Colonic mucosa (tissue), 4 donors: ENCODE results near the gene FMN1. TPM values are rescaled to one million over a fixed set of nuclear protein-coding genes. Genes with fewer than 3 reads are reported as not detected.

Experiments used
- DNase-seq: peaks from one replicate; pipeline ENCODE4 v3.0.0-alpha.2; 2020
- H3K27ac ChIP-seq: fragments of 200-600 bp; one replicate; pipeline ENCODE4 v1.8.0; 2021
- H3K27me3 ChIP-seq: fragments of 200-600 bp; one replicate; pipeline ENCODE4 v1.8.0; 2021
- H3K36me3 ChIP-seq: fragments of 200-600 bp; one replicate; pipeline ENCODE4 v1.8.0; 2021
- H3K4me1 ChIP-seq: fragments of 200-600 bp; one replicate; pipeline ENCODE4 v1.8.0; 2021; ENCODE audit warnings: mild to moderate bottlenecking
- H3K4me3 ChIP-seq: fragments of 200-600 bp; one replicate; pipeline ENCODE4 v1.8.0; 2021
- H3K9ac ChIP-seq, 2 donors: one replicate each; pipeline ENCODE4 v1.7.0; 2013; ENCODE audit warnings: control low read depth in 2 of 2, low read depth in 2 of 2, low read length in 2 of 2
- H3K9me3 ChIP-seq: fragments of 200-600 bp; one replicate; pipeline ENCODE4 v1.8.0; 2021
- intact Hi-C: fragments of 100-400 bp; cut with DNase I; formaldehyde crosslinking; loops from one replicate; pipeline ENCODE4 v1.14.1; 2022
- total RNA-seq, 2 donors: library from RNA; stranded (reverse); fragmentation: NEBNext Ultra II Directional in 1 of 2; extraction: Animal tissue kit (Norgen Biotek cat#: 25700) in 1 of 2; gene quantifications; one replicate each; pipeline ENCODE4 v1.2.1, GENCODE V29; 2021
- TF ChIP-seq, protein P1 (sequence below): fragments of 200-600 bp; IDR thresholded peaks from one replicate; pipeline ENCODE4 v1.8.0; 2022; ENCODE audit warnings: antibody characterized with exemption, mild to moderate bottlenecking
- donor health status: healthy.
- donor health status: DM: no; HTN: no; CAD: no.
- donor health status: DM: no; HTN: no; CAD: no.

FMN1 gene
- total RNA-seq, 2 donors from 2014 or later: 23.5 to 32.0 TPM

DNA sequence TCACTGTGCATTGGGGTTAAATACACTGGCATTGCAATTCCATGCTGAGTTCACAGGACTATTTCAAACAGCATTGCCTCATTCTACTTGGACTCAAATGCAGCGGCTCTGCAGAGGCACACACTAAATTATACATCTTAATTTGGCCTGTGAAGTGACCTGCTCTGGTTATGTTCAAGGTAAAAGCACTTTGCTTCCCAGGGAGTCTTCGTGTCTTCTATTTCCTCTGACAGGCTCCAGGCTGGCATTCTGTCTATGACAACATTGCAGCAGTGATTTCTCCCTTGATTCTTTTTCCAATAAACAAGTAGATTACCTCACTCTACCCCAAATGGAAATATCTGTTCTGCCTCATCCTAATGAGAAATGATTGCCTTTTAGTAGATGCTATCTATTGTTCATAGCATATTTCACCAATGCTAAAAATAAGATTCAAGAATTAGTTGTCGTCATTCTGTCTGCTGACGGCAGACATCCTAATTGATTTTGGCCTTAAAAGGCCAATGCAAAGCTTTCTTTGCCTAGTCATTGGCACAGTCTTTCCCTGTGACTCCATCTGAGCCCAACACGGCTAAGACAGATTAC, 33.8 kb downstream of the FMN1 start:
- H3K4me3 ChIP-seq: no peak overlapping the region
- TF ChIP-seq, protein P1, sequence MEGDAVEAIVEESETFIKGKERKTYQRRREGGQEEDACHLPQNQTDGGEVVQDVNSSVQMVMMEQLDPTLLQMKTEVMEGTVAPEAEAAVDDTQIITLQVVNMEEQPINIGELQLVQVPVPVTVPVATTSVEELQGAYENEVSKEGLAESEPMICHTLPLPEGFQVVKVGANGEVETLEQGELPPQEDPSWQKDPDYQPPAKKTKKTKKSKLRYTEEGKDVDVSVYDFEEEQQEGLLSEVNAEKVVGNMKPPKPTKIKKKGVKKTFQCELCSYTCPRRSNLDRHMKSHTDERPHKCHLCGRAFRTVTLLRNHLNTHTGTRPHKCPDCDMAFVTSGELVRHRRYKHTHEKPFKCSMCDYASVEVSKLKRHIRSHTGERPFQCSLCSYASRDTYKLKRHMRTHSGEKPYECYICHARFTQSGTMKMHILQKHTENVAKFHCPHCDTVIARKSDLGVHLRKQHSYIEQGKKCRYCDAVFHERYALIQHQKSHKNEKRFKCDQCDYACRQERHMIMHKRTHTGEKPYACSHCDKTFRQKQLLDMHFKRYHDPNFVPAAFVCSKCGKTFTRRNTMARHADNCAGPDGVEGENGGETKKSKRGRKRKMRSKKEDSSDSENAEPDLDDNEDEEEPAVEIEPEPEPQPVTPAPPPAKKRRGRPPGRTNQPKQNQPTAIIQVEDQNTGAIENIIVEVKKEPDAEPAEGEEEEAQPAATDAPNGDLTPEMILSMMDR: no peak
- H3K27ac ChIP-seq: no peak overlapping the region
- no peaks in the 10 kb centered on the region for H3K36me3 ChIP-seq
- intact Hi-C loops: no loop called here
- no peaks in the 10 kb centered on the region for H3K9me3 ChIP-seq
- no peaks in the 10 kb centered on the region for H3K4me1 ChIP-seq
- no peak for DNase-seq
- no peaks in the 10 kb centered on the region for H3K27me3 ChIP-seq
- no peak overlapping the region for H3K9ac ChIP-seq

- Histone ChIP-seq H3K27ac (no peak overlapping the region), H3K36me3 (no peaks in the 10 kb centered on the region), H3K27me3 (no peaks in the 10 kb centered on the region), H3K9ac (no peak overlapping the region), H3K4me3 (no peak overlapping the region), H3K4me1 (no peaks in the 10 kb centered on the region), H3K9me3 (no peaks in the 10 kb centered on the region)
- intact Hi-C loops: no loop called here
- TF ChIP-seq, protein P1: no peak
- no peak for DNase-seq
Measured at GRCh38 chr15:33159726-33160453, 34.6 kb downstream of the FMN1 start.

DNA sequence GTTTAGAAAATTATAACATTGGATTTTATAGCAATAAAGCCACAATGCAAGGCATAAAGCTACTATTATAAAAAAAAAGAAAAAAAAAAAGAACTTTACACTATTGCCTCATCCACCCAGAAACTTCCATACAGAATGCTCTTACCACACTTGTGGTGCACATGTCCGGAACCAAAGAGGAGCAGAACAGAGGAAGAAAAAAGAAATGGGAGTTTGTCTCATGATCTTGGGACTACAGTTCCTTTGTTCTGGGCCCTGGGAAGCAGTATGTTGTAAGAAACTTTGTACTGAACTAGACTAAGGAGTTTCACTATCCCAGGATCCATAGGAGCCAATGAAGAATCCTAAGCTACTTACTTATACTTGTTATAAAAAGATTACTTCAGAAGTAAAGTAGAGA, 36.1 kb downstream of the FMN1 start:
- H3K27ac ChIP-seq: no peak overlapping the region
- TF ChIP-seq, protein P1: no peak
- no peaks in the 10 kb centered on the region for H3K9me3 ChIP-seq
- no peak for DNase-seq
- intact Hi-C loops: no loop called here
- H3K9ac ChIP-seq: no peak overlapping the region
- no peaks in the 10 kb centered on the region for H3K27me3 ChIP-seq
- H3K4me3 ChIP-seq: no peak overlapping the region
- H3K36me3 ChIP-seq: no peaks in the 10 kb centered on the region
- no peaks in the 10 kb centered on the region for H3K4me1 ChIP-seq

- Histone ChIP-seq H3K36me3 (no peaks in the 10 kb centered on the region), H3K27ac (no peak overlapping the region), H3K4me3 (no peak overlapping the region), H3K4me1 (no peaks in the 10 kb centered on the region), H3K9ac (no peak overlapping the region), H3K9me3 (no peaks in the 10 kb centered on the region), H3K27me3 (no peaks in the 10 kb centered on the region)
- TF ChIP-seq, protein P1: no peak
- DNase-seq: no peak
- intact Hi-C loops: no loop called here
Measured at GRCh38 chr15:33157371-33158037, 37.0 kb downstream of the FMN1 start.

DNA sequence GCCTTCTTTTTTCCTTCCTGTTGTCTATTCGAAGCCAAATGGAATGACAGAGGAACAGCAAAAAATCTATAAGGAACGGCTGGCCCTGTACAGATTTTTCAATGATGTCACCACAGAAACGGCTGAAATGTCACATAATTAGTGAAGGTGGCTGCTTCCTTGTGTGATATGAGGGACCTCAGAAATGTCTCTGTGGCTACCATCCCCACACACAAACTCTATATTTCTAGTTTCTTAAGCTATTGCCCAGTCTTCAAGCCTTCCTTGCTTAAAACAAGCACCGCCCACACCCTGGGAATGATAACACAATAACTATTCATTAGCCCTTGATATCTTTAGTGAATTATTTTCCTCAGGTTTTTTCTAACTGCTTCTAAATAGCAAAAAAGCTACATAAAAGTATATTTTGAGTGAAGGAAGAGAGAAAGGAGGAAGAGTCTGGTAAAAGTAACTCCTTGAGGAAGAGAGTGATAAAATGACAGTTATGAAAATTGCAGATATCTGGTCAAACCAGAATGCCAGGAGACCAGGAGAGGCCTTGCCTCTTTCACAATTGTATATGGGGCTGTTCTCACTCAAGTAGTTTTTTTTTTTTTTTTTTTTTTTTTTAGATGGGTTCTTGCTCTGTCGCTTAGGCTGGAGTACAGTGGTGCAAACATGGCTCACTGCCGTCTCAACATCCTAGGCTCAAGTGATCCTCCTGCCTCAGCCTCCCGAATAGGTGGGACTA, 38.7 kb downstream of the FMN1 start:
- H3K27me3 ChIP-seq: no peaks in the 10 kb centered on the region
- H3K27ac ChIP-seq: no peak overlapping the region
- no peaks in the 10 kb centered on the region for H3K4me1 ChIP-seq
- no peaks in the 10 kb centered on the region for H3K36me3 ChIP-seq
- H3K9ac ChIP-seq: no peak overlapping the region
- intact Hi-C loops: no loop called here
- no peaks in the 10 kb centered on the region for H3K9me3 ChIP-seq
- TF ChIP-seq, protein P1: no peak
- DNase-seq: no peak
- H3K4me3 ChIP-seq: no peak overlapping the region
